HEK293 (cell line): ENCODE results near the gene PARD3B.

Experiments
- CTCF ChIA-PET: fragments of 350-600 bp; formaldehyde crosslinking; extraction: SDS; loops from one replicate; lab custom pipeline; 2021; ENCODE audit warnings: antibody characterized with exemption; lab: Yijun Ruan, JAX
- POLR2A ChIA-PET: fragments of 300-600 bp; formaldehyde crosslinking; extraction: SDS; loops from one replicate; lab custom pipeline; 2020; ENCODE audit warnings: antibody characterized with exemption, inconsistent platforms; lab: Yijun Ruan, JAX
- H3K27ac ChIP-seq: fragments of 200-500 bp; sonication (Bioruptor generic); 2 replicates; pipeline ENCODE4 v1.5.1; 2014; ENCODE audit warnings: low read depth, low read length, control low read depth, inconsistent platforms; ENCODE audit errors: extremely low read depth
- H3K36me3 ChIP-seq, 2 experiments: fragments of 200-500 bp in 1 of 2; sonication (Bioruptor generic) in 1 of 2; 1 replicate in 1 of 2; 2 replicates in 1 of 2; pipeline ENCODE4 v1.5.1; 2014 to 2017; ENCODE audit warnings: inconsistent platforms in 2 of 2, low read length in 2 of 2; ENCODE audit not compliant: control insufficient read depth in 2 of 2, insufficient read depth in 1 of 2
- H3K4me1 ChIP-seq: fragments of 200-500 bp; sonication (Bioruptor generic); 2 replicates; pipeline ENCODE4 v1.5.1; 2014; ENCODE audit warnings: mild to moderate bottlenecking, low read length, inconsistent platforms; ENCODE audit not compliant: control insufficient read depth, insufficient read depth
- H3K4me3 ChIP-seq: 2 replicates; pipeline ENCODE4 v1.5.1; 2011; ENCODE audit warnings: low read depth, mild to moderate bottlenecking, control low read depth, low read length, moderate library complexity
- H3K9me3 ChIP-seq: fragments of 200-500 bp; sonication (Bioruptor generic); 2 replicates; pipeline ENCODE4 v1.5.1; 2014; ENCODE audit warnings: low read depth, low read length, inconsistent platforms; ENCODE audit not compliant: control insufficient read depth, insufficient read depth
- BCL11A ChIP-seq: fragments of 450-650 bp; formaldehyde crosslinking; IDR thresholded peaks from 2 replicates; pipeline ENCODE4 v1.5.1; 2016; ENCODE audit warnings: low read depth, missing biosample characterization, missing genetic modification characterization
- EGR2 ChIP-seq: fragments of 450-650 bp; formaldehyde crosslinking; IDR thresholded peaks from 2 replicates; pipeline ENCODE4 v1.5.1; 2016; ENCODE audit warnings: low read depth, missing biosample characterization, missing genetic modification characterization
- KLF9 ChIP-seq: fragments of 450-650 bp; formaldehyde crosslinking; IDR thresholded peaks from 2 replicates; pipeline ENCODE4 v1.5.1; 2016; ENCODE audit warnings: missing biosample characterization, missing genetic modification characterization, low read depth
- MYNN ChIP-seq: fragments of 450-650 bp; formaldehyde crosslinking; IDR thresholded peaks from 2 replicates; pipeline ENCODE4 v1.5.1; 2016; ENCODE audit warnings: missing biosample characterization, missing genetic modification characterization, borderline replicate concordance
- MZF1 ChIP-seq: fragments of 450-650 bp; formaldehyde crosslinking; IDR thresholded peaks from 2 replicates; pipeline ENCODE4 v1.5.1; 2017; ENCODE audit warnings: missing biosample characterization, missing genetic modification characterization, borderline replicate concordance
- OSR2 ChIP-seq: fragments of 450-650 bp; formaldehyde crosslinking; IDR thresholded peaks from 2 replicates; pipeline ENCODE4 v1.5.1; 2016; ENCODE audit warnings: missing biosample characterization, missing genetic modification characterization
- PRDM1 ChIP-seq: fragments of 450-650 bp; formaldehyde crosslinking; IDR thresholded peaks from 2 replicates; pipeline ENCODE4; 2016; ENCODE audit warnings: missing biosample characterization, missing genetic modification characterization
- RBAK ChIP-seq: fragments of 450-650 bp; formaldehyde crosslinking; IDR thresholded peaks from 2 replicates; pipeline ENCODE4 v1.5.1; 2016; ENCODE audit warnings: missing biosample characterization, missing genetic modification characterization
- REPIN1 ChIP-seq: fragments of 450-650 bp; formaldehyde crosslinking; IDR thresholded peaks from 2 replicates; pipeline ENCODE4 v1.5.1; 2017; ENCODE audit warnings: missing biosample characterization, missing genetic modification characterization, low read depth
- ZNF114 ChIP-seq: fragments of 450-650 bp; formaldehyde crosslinking; IDR thresholded peaks from 2 replicates; pipeline ENCODE4 v1.5.0; 2017; ENCODE audit warnings: missing biosample characterization, missing genetic modification characterization
- ZNF138 ChIP-seq: fragments of 450-650 bp; formaldehyde crosslinking; IDR thresholded peaks from 2 replicates; pipeline ENCODE4 v1.5.1; 2016; ENCODE audit warnings: missing biosample characterization, missing genetic modification characterization, borderline replicate concordance
- ZNF148 ChIP-seq: fragments of 450-650 bp; formaldehyde crosslinking; IDR thresholded peaks from 2 replicates; pipeline ENCODE4 v1.5.0; 2017; ENCODE audit warnings: missing biosample characterization, missing genetic modification characterization, borderline replicate concordance
- ZNF155 ChIP-seq: fragments of 450-650 bp; formaldehyde crosslinking; IDR thresholded peaks from 2 replicates; pipeline ENCODE4 v1.5.1; 2016; ENCODE audit warnings: missing biosample characterization, missing genetic modification characterization
- ZNF202 ChIP-seq: fragments of 450-650 bp; formaldehyde crosslinking; IDR thresholded peaks from 2 replicates; pipeline ENCODE4 v1.5.1; 2016; ENCODE audit warnings: missing biosample characterization, missing genetic modification characterization, borderline replicate concordance
- ZNF239 ChIP-seq: fragments of 450-650 bp; formaldehyde crosslinking; IDR thresholded peaks from 2 replicates; pipeline ENCODE4 v1.5.1; 2016; ENCODE audit warnings: missing biosample characterization, missing genetic modification characterization
- ZNF335 ChIP-seq: fragments of 450-650 bp; formaldehyde crosslinking; conservative IDR thresholded peaks from 2 replicates; pipeline ENCODE4 v1.5.1; 2016; ENCODE audit warnings: missing biosample characterization, missing genetic modification characterization
- ZNF366 ChIP-seq: fragments of 450-650 bp; formaldehyde crosslinking; conservative IDR thresholded peaks from 2 replicates; pipeline ENCODE4 v1.5.1; 2016; ENCODE audit warnings: missing biosample characterization, missing genetic modification characterization
- ZNF416 ChIP-seq: fragments of 450-650 bp; formaldehyde crosslinking; IDR thresholded peaks from 2 replicates; pipeline ENCODE4 v1.5.1; 2016; ENCODE audit warnings: missing biosample characterization, missing genetic modification characterization
- ZNF433 ChIP-seq: fragments of 450-650 bp; formaldehyde crosslinking; IDR thresholded peaks from 2 replicates; pipeline ENCODE4 v1.5.1; 2016; ENCODE audit warnings: missing biosample characterization, missing genetic modification characterization, low read depth
- ZNF558 ChIP-seq: fragments of 450-650 bp; formaldehyde crosslinking; IDR thresholded peaks from 2 replicates; pipeline ENCODE4 v1.5.1; 2016; ENCODE audit warnings: missing biosample characterization, missing genetic modification characterization
- ZNF610 ChIP-seq: fragments of 450-650 bp; formaldehyde crosslinking; IDR thresholded peaks from 2 replicates; pipeline ENCODE4 v1.5.1; 2016; ENCODE audit warnings: missing biosample characterization, missing genetic modification characterization, borderline replicate concordance
- ZNF664 ChIP-seq: fragments of 450-650 bp; formaldehyde crosslinking; IDR thresholded peaks from 2 replicates; pipeline ENCODE4 v1.5.1; 2016; ENCODE audit warnings: missing biosample characterization, missing genetic modification characterization

Gene PARD3B

GRCh38 chr2:204638471-204639194 is 93.4 kb downstream of the PARD3B start:
- no peaks in the 10 kb centered on the region for H3K4me1 ChIP-seq
- H3K36me3 ChIP-seq: no peaks in the 10 kb centered on the region
- no peak overlapping the region for H3K27ac ChIP-seq
- ChIA-PET CTCF (no interaction called here), POLR2A (no interaction called here)
- H3K4me3 ChIP-seq: no peak overlapping the region
- H3K9me3 ChIP-seq: no peaks in the 10 kb centered on the region
- TF ChIP-seq ZNF202 (tag by site-specific recombination) (no peak), ZNF155 (tag by site-specific recombination) (no peak), ZNF114 (tag by site-specific recombination) (no peak), MZF1 (tag by site-specific recombination) (no peak), KLF9 (no peak), ZNF366 (tag by site-specific recombination) (no peak), ZNF664 (tag by site-specific recombination) (no peak), ZNF610 (tag by site-specific recombination) (no peak), EGR2 (no peak), ZNF138 (no peak), ZNF148 (tag by site-specific recombination) (no peak), BCL11A (no peak)

- H3K9me3 ChIP-seq: no peaks in the 10 kb centered on the region
- POLR2A ChIA-PET: no interaction called here
- no peak overlapping the region for H3K27ac ChIP-seq
- H3K4me3 ChIP-seq: no peak overlapping the region
- TF ChIP-seq ZNF558 (tag by site-specific recombination) (no peak), ZNF239 (tag by site-specific recombination) (no peak), PRDM1 (tag by site-specific recombination) (no peak), ZNF335 (tag by site-specific recombination) (no peak), ZNF416 (tag by site-specific recombination) (no peak), RBAK (tag by site-specific recombination) (no peak), REPIN1 (no peak), OSR2 (tag by site-specific recombination) (no peak), ZNF433 (tag by site-specific recombination) (no peak), MYNN (tag by site-specific recombination) (no peak), ZNF138 (no peak)
- TF ChIP-seq, all 188 proteins: peak for 0
- no peaks in the 10 kb centered on the region for H3K36me3 ChIP-seq
- CTCF ChIA-PET: no interaction called here
- H3K4me1 ChIP-seq: peaks cover 2% of the 10 kb centered on the region; the same call in 1 of the 2 replicates
Observed at GRCh38 chr2:204643326-204643725, 98.1 kb downstream of the PARD3B start.
